ENCODE data around the gene WDR36. TPM values are rescaled to one million over a fixed set of nuclear protein-coding genes. Genes with fewer than 3 reads are reported as not detected.

The WDR36 gene
- total RNA-seq, 6 experiments from 2014 or later, result 12.7 to 17.5 (median 16.5) TPM

DNA sequence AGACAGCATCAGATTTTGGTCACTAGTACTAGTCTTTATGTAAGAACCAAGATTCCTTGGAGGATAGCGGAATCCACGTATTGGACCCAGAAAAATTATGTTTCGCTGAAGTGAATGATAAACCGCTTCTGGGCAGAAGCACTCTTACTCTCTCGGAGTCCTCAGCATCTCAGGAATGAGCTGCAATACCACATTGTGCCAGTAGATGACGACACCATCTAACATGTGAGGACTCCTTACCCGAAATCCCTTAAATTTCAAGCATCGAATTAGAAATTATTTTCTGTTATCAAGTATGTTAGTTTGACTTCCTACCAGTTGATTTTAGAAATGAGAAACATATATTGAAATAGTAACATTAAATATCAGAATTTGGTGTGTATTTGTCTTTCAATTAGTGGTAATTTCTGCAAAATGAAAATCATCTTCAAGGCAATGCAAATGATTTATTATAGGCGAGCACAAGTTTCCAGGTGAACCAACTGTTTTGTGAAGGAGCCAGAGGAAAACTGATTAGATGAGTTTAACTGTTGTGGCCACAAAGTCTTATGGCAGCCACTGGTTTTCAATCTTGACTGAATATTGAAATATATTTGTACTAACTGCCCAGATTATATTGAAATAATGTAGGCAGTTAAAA, 66.1 kb downstream of the WDR36 start:
- Histone ChIP-seq H3K4me1 (peaks cover 0 to 5% (median 0%) of the 10 kb centered on the region in 4 donors), H3K4me3 (no peak overlapping the region), H3K27ac (no peak overlapping the region), H3K36me3 (no peaks in the 10 kb centered on the region), H3K27me3 (no peaks in the 10 kb centered on the region), H3K9me3 (no peaks in the 10 kb centered on the region)
- WGBS (ENCODE audit: insufficient coverage, low coverage, low lambda C conversion rate, missing lambda C conversion rate), result 10% methylated on average over 9 of the region's 9 CpGs
- intact Hi-C loops (cut with DNase I), result no loop called here
- DNase-seq (peak in 2 of 3 donors; percentile 23 to 67), ATAC-seq (peak; percentile 92 to 95 (median 94))
- TF ChIP-seq POLR2A (IDR thresholded peaks at IDR 0.05) (no peak), CTCF (IDR thresholded peaks at IDR 0.05) (peak; percentile 95 to 100 (median 100))

GRCh38 chr5:111159845-111160244, 67.7 kb downstream of the WDR36 start:
- TF ChIP-seq CTCF (IDR thresholded peaks at IDR 0.05), result no peak
- no peak for TF ChIP-seq POLR2A (IDR thresholded peaks at IDR 0.05)
- Histone ChIP-seq H3K4me1 (no peaks in the 10 kb centered on the region), H3K4me3 (no peak overlapping the region), H3K27ac (no peak overlapping the region), H3K9me3 (no peaks in the 10 kb centered on the region), H3K27me3 (no peaks in the 10 kb centered on the region), H3K36me3 (no peaks in the 10 kb centered on the region)
- no peak for ATAC-seq
- WGBS (ENCODE audit: insufficient coverage, low coverage, low lambda C conversion rate, missing lambda C conversion rate), result 58% methylated on average over 7 of the region's 7 CpGs
- intact Hi-C loops (cut with DNase I), result no loop called here
- no peak for DNase-seq

- intact Hi-C loops (cut with DNase I), result no loop called here
- Histone ChIP-seq H3K4me1 (no peaks in the 10 kb centered on the region), H3K36me3 (no peaks in the 10 kb centered on the region), H3K9me3 (no peaks in the 10 kb centered on the region), H3K4me3 (no peak overlapping the region), H3K27ac (no peak overlapping the region), H3K27me3 (no peaks in the 10 kb centered on the region)
- WGBS (ENCODE audit: insufficient coverage, low coverage, low lambda C conversion rate, missing lambda C conversion rate), result no CpG with 5 or more reads among the region's 1 CpG
- no peak for ATAC-seq
- DNase-seq, result no peak
- TF ChIP-seq POLR2A (IDR thresholded peaks at IDR 0.05) (no peak), CTCF (IDR thresholded peaks at IDR 0.05) (no peak)
Observed at GRCh38 chr5:111163000-111163399, 70.9 kb downstream of the WDR36 start.

DNA sequence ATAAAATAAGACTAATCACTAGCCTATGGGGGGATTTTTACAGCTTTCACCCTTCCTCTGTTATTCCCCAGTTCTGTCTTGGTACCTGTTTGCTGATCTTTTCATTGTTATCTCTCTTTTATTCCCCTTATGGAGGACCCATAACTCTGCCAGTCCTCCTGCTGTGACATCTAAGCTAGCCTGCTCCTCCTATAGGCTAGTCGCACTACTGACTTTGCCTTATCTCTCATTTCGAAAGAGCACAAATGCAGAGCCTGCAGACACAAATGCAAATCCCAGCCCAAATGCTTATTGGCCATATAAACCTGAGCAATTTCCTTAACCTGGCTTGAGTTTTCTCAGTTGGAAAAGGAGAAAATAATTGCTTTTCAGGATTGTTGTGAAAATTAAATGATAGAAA, 72.9 kb downstream of the WDR36 start:
- H3K9me3 ChIP-seq, result no peaks in the 10 kb centered on the region
- WGBS (ENCODE audit: insufficient coverage, low coverage, low lambda C conversion rate, missing lambda C conversion rate), result 84% methylated on average over 2 of the region's 2 CpGs
- no peak overlapping the region for H3K27ac ChIP-seq
- no peaks in the 10 kb centered on the region for H3K27me3 ChIP-seq
- ATAC-seq (no peak), DNase-seq (no peak)
- no peak for TF ChIP-seq CTCF (IDR thresholded peaks at IDR 0.05)
- no peaks in the 10 kb centered on the region for H3K4me1 ChIP-seq
- intact Hi-C loops (cut with DNase I), result no loop called here
- H3K36me3 ChIP-seq, result no peaks in the 10 kb centered on the region
- H3K4me3 ChIP-seq, result no peak overlapping the region
